Measurements from ENCODE around the gene RPL14. TPM values are rescaled to one million over a fixed set of nuclear protein-coding genes. Genes with fewer than 3 reads are reported as not detected.

Gene RPL14
- total and polyA plus RNA-seq, 10 of the 15 experiments (the other 5 are each of a cell fraction or from before 2014, with no cell fraction given), result 530 to 3,008 (median 1,136) TPM

GRCh38 chr3:40414270-40414669, 42.9 kb upstream of the RPL14 start (continued):
- TF ChIP-seq, protein P1, sequence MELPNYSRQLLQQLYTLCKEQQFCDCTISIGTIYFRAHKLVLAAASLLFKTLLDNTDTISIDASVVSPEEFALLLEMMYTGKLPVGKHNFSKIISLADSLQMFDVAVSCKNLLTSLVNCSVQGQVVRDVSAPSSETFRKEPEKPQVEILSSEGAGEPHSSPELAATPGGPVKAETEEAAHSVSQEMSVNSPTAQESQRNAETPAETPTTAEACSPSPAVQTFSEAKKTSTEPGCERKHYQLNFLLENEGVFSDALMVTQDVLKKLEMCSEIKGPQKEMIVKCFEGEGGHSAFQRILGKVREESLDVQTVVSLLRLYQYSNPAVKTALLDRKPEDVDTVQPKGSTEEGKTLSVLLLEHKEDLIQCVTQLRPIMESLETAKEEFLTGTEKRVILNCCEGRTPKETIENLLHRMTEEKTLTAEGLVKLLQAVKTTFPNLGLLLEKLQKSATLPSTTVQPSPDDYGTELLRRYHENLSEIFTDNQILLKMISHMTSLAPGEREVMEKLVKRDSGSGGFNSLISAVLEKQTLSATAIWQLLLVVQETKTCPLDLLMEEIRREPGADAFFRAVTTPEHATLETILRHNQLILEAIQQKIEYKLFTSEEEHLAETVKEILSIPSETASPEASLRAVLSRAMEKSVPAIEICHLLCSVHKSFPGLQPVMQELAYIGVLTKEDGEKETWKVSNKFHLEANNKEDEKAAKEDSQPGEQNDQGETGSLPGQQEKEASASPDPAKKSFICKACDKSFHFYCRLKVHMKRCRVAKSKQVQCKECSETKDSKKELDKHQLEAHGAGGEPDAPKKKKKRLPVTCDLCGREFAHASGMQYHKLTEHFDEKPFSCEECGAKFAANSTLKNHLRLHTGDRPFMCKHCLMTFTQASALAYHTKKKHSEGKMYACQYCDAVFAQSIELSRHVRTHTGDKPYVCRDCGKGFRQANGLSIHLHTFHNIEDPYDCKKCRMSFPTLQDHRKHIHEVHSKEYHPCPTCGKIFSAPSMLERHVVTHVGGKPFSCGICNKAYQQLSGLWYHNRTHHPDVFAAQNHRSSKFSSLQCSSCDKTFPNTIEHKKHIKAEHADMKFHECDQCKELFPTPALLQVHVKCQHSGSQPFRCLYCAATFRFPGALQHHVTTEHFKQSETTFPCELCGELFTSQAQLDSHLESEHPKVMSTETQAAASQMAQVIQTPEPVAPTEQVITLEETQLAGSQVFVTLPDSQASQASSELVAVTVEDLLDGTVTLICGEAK (IDR thresholded peaks at IDR 0.05; ENCODE audit: borderline replicate concordance), result no peak
- TF ChIP-seq, protein P2, sequence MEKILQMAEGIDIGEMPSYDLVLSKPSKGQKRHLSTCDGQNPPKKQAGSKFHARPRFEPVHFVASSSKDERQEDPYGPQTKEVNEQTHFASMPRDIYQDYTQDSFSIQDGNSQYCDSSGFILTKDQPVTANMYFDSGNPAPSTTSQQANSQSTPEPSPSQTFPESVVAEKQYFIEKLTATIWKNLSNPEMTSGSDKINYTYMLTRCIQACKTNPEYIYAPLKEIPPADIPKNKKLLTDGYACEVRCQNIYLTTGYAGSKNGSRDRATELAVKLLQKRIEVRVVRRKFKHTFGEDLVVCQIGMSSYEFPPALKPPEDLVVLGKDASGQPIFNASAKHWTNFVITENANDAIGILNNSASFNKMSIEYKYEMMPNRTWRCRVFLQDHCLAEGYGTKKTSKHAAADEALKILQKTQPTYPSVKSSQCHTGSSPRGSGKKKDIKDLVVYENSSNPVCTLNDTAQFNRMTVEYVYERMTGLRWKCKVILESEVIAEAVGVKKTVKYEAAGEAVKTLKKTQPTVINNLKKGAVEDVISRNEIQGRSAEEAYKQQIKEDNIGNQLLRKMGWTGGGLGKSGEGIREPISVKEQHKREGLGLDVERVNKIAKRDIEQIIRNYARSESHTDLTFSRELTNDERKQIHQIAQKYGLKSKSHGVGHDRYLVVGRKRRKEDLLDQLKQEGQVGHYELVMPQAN (conservative IDR thresholded peaks at IDR 0.05), result no peak

DNA sequence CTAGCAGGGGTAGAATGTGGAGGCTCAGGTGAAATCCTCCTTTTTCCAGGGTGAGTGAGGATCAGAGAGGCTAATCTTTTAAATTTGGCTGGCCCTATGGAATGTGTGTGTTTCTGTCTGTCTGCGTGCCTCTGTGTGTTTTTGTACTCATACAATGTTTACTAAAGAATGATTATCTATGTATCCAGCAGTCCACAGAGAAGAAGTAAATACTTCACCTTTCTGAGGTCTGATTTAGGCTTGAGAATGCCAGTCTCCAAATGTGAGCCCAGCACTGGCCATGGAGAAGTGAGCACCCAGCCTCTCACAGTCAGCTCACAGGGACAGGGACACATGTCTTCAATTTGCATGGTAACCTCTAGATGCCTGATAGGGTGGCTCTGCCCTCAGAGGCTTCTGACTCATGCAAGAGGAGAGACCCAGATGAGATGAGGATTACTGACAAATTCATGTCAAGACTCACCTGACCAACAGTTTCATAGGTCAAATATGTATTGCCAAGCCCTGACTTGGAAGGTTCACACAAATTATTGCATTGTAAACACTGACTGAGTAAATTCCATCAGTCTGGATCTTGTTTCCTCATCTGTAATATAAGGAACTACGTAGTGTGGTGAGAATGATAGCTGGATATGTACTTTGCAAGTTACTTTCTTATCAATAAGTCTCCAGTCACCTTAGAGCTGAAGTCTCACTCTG, 39.1 kb upstream of the RPL14 start:
- Histone ChIP-seq H3K27ac (ENCODE audit: control insufficient read depth, insufficient read depth) (no peak overlapping the region), H4K20me1 (ENCODE audit: control insufficient read depth, insufficient read depth) (no peaks in the 10 kb centered on the region), H3K4me2 (ENCODE audit: control insufficient read depth, insufficient read depth) (no peak overlapping the region), H3K4me3 (no peak overlapping the region), H3K9me3 (replicated peaks; ENCODE audit: control insufficient read depth, insufficient read depth, low read length) (no peaks in the 10 kb centered on the region), H3K9ac (ENCODE audit: control insufficient read depth, insufficient read depth, low read length) (no peak overlapping the region), H3K36me3 (ENCODE audit: control insufficient read depth in 2 of 2, insufficient read depth in 2 of 2, low read length in 1 of 2) (no peaks in the 10 kb centered on the region), H3K27me3 (replicated peaks in 1 of 2; ENCODE audit: control insufficient read depth in 2 of 2, insufficient read depth in 2 of 2, low read length in 1 of 2) (no peaks in the 10 kb centered on the region), H3K4me1 (ENCODE audit: control insufficient read depth, insufficient read depth, low read length) (no peaks in the 10 kb centered on the region), H2AFZ (ENCODE audit: control insufficient read depth, low read depth, low read length) (no peak overlapping the region), H3K79me2 (ENCODE audit: control insufficient read depth, insufficient read depth, low read length) (no peaks in the 10 kb centered on the region)
- ATAC-seq (no peak), FAIRE-seq (no peak), DNase-seq (ENCODE audit: low read depth, low spot score) (no peak)
- ChIA-PET POLR2A (interaction anchor here (0.7 kb wide), 1 partner anchor 39 kb away, joined by 3 read pairs; the partner anchor contains the start of gene RPL14), RAD21 (ENCODE audit: unreplicated experiment) (no interaction called here), CTCF (no interaction called here), SMC1A (ENCODE audit: uncharacterized antibody, unreplicated experiment) (no interaction called here)
- TF ChIP-seq BCLAF1 (IDR thresholded peaks at IDR 0.05), result no peak
- TF ChIP-seq TAF1 (IDR thresholded peaks at IDR 0.05; ENCODE audit: borderline replicate concordance, low read depth, low read length), result no peak
- no peak for TF ChIP-seq POLR2A (IDR thresholded peaks at IDR 0.05; ENCODE audit: low read depth, low read length)
- TF ChIP-seq BMI1 (IDR thresholded peaks at IDR 0.05; ENCODE audit: borderline replicate concordance), result no peak
- 33% methylated on average over 2 of the region's 2 CpGs for WGBS (ENCODE audit: insufficient coverage, insufficient replicate concordance, low lambda C conversion rate, missing lambda C conversion rate)
- intact Hi-C loops (cut with micrococcal nuclease; ENCODE audit: unreplicated experiment), result no loop called here
- BruUV-seq (replicated peaks), result no TSS peak
- in situ Hi-C loops (cut with MboI), result no loop called here

All from GM12878 (cell line).